GM18909 (cell line): ENCODE results near the gene TCEANC2.
A peak's percentile ranks its signal among the peaks of the same experiment; 100 is the strongest.
"Not testable (repeated sequence)": the region's sequence is repeated elsewhere in the genome, so short reads cannot be mapped to it uniquely, and the experiment has no call there.

Experiments used
- ATAC-seq: cut with Tn5 transposase; IDR thresholded peaks from one replicate; pipeline ENCODE4 v1.9.1; 2021; ENCODE audit warnings: mild to moderate bottlenecking; ENCODE audit not compliant: unreplicated experiment, poor library complexity

TCEANC2 gene

GRCh38 chr1:54024811-54025210 is 28.6 kb upstream of the TCEANC2 start:
- ATAC-seq: not testable (repeated sequence)

GRCh38 chr1:54027848-54028247 is 25.6 kb upstream of the TCEANC2 start:
- no peak for ATAC-seq

GRCh38 chr1:54028306-54029251 is 24.8 kb upstream of the TCEANC2 start:
- ATAC-seq: no peak

GRCh38 chr1:54037476-54037875 is 15.9 kb upstream of the TCEANC2 start:
- ATAC-seq: no peak

GRCh38 chr1:54041806-54042205 is 11.6 kb upstream of the TCEANC2 start:
- ATAC-seq: no peak

- no peak for ATAC-seq
Measured at GRCh38 chr1:54045496-54045895, 7.9 kb upstream of the TCEANC2 start.

- no peak for ATAC-seq
Measured at GRCh38 chr1:54046671-54047383, 6.6 kb upstream of the TCEANC2 start.

GRCh38 chr1:54047384-54048305 is 5.8 kb upstream of the TCEANC2 start:
- ATAC-seq: no peak

- ATAC-seq: not testable (repeated sequence)
Measured at GRCh38 chr1:54050435-54050834, 3.0 kb upstream of the TCEANC2 start.

- ATAC-seq: no peak
Measured at GRCh38 chr1:54051933-54052430, 1.4 kb upstream of the TCEANC2 start.

- peak; percentile 20 for ATAC-seq
Measured at GRCh38 chr1:54052431-54052933, 926 bp upstream of the TCEANC2 start.

GRCh38 chr1:54053745-54054437 is 483 bp downstream of the TCEANC2 start:
- ATAC-seq: no peak

- ATAC-seq: no peak
Measured at GRCh38 chr1:54054438-54054749, 986 bp downstream of the TCEANC2 start.

GRCh38 chr1:54064299-54064698 is 10.9 kb downstream of the TCEANC2 start:
- ATAC-seq: no peak

- ATAC-seq: peak; percentile 18
Measured at GRCh38 chr1:54069791-54070170, 16.4 kb downstream of the TCEANC2 start.

- ATAC-seq: peak; percentile 72
Measured at GRCh38 chr1:54070171-54070837, 16.9 kb downstream of the TCEANC2 start.

- ATAC-seq: no peak
Measured at GRCh38 chr1:54077359-54077758, 24.0 kb downstream of the TCEANC2 start.

- no peak for ATAC-seq
Measured at GRCh38 chr1:54080598-54081049, 27.2 kb downstream of the TCEANC2 start.
